T-helper 1 cell treated with Interleukin-12 subunit alpha and Interleukin-12 subunit beta and Interleukin-4 antibody, amounts not matched to agents 30 μg/mL and 1 μg/mL, for 36 hours (primary cell): Measurements from ENCODE around the gene CCDC106.

Experiments
- H3K27ac Mint-ChIP-seq: one replicate; pipeline ENCODE4 v1.8.0; 2021; ENCODE audit warnings: mild to moderate bottlenecking, mixed read lengths
- H3K27me3 Mint-ChIP-seq: one replicate; pipeline ENCODE4 v1.8.0; 2021; ENCODE audit warnings: low read depth, mixed read lengths
- H3K36me3 Mint-ChIP-seq: one replicate; pipeline ENCODE4 v1.8.0; 2021; ENCODE audit warnings: low read depth, mixed read lengths
- H3K4me1 Mint-ChIP-seq: one replicate; pipeline ENCODE4 v1.8.0; 2021; ENCODE audit warnings: low read depth, mixed read lengths
- H3K4me3 Mint-ChIP-seq: one replicate; pipeline ENCODE4 v1.8.0; 2021; ENCODE audit warnings: mild to moderate bottlenecking, moderate library complexity, mixed read lengths
- H3K9me3 Mint-ChIP-seq: one replicate; pipeline ENCODE4 v1.8.0; 2021; ENCODE audit warnings: mixed read lengths

Gene CCDC106

GRCh38 chr19:55648585-55649267 is 714 bp downstream of the CCDC106 start:
- Mint-ChIP-seq H3K9me3 (no peaks in the 10 kb centered on the region), H3K4me3 (peak overlapping the region; percentile 76), H3K27ac (peak overlapping the region; percentile 62), H3K36me3 (peaks cover 17% of the 10 kb centered on the region), H3K27me3 (no peaks in the 10 kb centered on the region), H3K4me1 (peaks cover 18% of the 10 kb centered on the region)

GRCh38 chr19:55649268-55650125 is 1.5 kb downstream of the CCDC106 start:
- Mint-ChIP-seq H3K4me1 (peaks cover 14% of the 10 kb centered on the region), H3K27ac (peak overlapping the region; percentile 34), H3K27me3 (no peaks in the 10 kb centered on the region), H3K36me3 (peaks cover 17% of the 10 kb centered on the region), H3K4me3 (peak overlapping the region; percentile 73), H3K9me3 (no peaks in the 10 kb centered on the region)

GRCh38 chr19:55650126-55650557 is 2.1 kb downstream of the CCDC106 start:
- Mint-ChIP-seq H3K27me3 (no peaks in the 10 kb centered on the region), H3K36me3 (peaks cover 17% of the 10 kb centered on the region), H3K4me1 (peaks cover 14% of the 10 kb centered on the region), H3K4me3 (peak overlapping the region; percentile 61), H3K27ac (peak overlapping the region; percentile 34), H3K9me3 (no peaks in the 10 kb centered on the region)

- H3K27me3 Mint-ChIP-seq, result no peaks in the 10 kb centered on the region
- H3K4me1 Mint-ChIP-seq, result peaks cover 12% of the 10 kb centered on the region
- H3K4me3 Mint-ChIP-seq, result peak overlapping the region; percentile 61
- peaks cover 16% of the 10 kb centered on the region for H3K36me3 Mint-ChIP-seq
- no peak overlapping the region for H3K27ac Mint-ChIP-seq
- H3K9me3 Mint-ChIP-seq, result no peaks in the 10 kb centered on the region
Observed at GRCh38 chr19:55650602-55651230, 2.7 kb downstream of the CCDC106 start.

DNA sequence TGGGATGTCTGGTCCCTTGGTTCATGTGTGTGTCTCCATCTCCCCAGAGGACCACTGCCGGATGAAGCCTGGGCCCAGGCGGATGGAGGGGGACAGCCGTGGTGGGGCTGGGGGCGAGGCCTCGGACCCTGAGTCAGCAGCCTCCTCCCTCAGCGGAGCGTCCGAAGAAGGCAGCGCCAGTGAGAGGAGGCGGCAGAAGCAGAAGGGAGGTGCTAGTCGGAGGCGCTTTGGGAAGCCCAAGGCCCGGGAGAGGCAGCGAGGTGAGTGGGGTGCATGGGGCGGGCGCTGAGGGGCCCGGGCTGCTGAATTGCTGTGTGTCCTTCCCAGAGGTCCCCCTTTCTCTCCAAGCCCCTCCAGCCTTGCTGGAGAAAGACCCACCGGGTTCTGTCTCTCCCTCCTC is 3.2 kb downstream of the CCDC106 start:
- H3K9me3 Mint-ChIP-seq, result no peaks in the 10 kb centered on the region
- no peaks in the 10 kb centered on the region for H3K27me3 Mint-ChIP-seq
- H3K27ac Mint-ChIP-seq, result no peak overlapping the region
- no peak overlapping the region for H3K4me3 Mint-ChIP-seq
- H3K36me3 Mint-ChIP-seq, result peaks cover 21% of the 10 kb centered on the region
- peaks cover 16% of the 10 kb centered on the region for H3K4me1 Mint-ChIP-seq

GRCh38 chr19:55652311-55653128 is 4.5 kb downstream of the CCDC106 start:
- peaks cover 20% of the 10 kb centered on the region for H3K4me1 Mint-ChIP-seq
- H3K4me3 Mint-ChIP-seq, result no peak overlapping the region
- peak overlapping the region; percentile 39 for H3K27ac Mint-ChIP-seq
- H3K27me3 Mint-ChIP-seq, result no peaks in the 10 kb centered on the region
- peaks cover 20% of the 10 kb centered on the region for H3K36me3 Mint-ChIP-seq
- H3K9me3 Mint-ChIP-seq, result no peaks in the 10 kb centered on the region

GRCh38 chr19:55653651-55654322 is 5.8 kb downstream of the CCDC106 start:
- H3K27ac Mint-ChIP-seq, result peak overlapping the region; percentile 94
- peaks cover 24% of the 10 kb centered on the region for H3K4me1 Mint-ChIP-seq
- H3K27me3 Mint-ChIP-seq, result no peaks in the 10 kb centered on the region
- peak overlapping the region; percentile 87 for H3K4me3 Mint-ChIP-seq
- H3K36me3 Mint-ChIP-seq, result peaks cover 22% of the 10 kb centered on the region
- no peaks in the 10 kb centered on the region for H3K9me3 Mint-ChIP-seq

DNA sequence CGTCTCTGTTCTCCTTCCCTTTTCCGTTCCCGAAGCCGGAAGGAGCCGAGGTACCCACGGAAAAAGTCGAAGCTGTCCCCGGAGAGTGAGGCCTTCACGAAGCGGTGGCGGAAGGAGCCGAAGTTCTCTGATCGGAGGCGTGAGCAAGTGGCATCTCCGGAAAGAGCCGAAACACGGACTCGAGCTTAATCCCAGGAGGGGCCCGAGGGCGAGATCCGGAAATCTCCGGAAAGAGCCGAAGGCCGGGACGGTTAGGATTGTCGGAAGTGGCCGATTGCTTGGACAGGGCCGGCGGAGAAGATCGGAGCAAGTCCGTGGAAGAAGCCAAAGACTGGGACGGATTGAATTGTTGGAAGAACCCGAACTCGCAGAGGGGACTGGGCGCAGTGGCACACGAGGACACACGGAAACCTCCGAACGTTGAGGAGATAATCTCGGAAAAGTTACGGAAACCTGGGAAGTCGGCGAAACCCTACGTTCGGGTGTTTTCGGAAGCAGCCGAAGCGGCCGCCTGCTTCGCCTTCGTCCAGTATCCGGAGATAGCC is 6.4 kb downstream of the CCDC106 start:
- Mint-ChIP-seq H3K27me3 (no peaks in the 10 kb centered on the region), H3K36me3 (peaks cover 23% of the 10 kb centered on the region), H3K27ac (peak overlapping the region; percentile 94), H3K4me1 (peaks cover 25% of the 10 kb centered on the region), H3K9me3 (no peaks in the 10 kb centered on the region), H3K4me3 (peak overlapping the region; percentile 87)

- peaks cover 24% of the 10 kb centered on the region for H3K4me1 Mint-ChIP-seq
Observed at GRCh38 chr19:55654868-55655647, 7.0 kb downstream of the CCDC106 start, which contains the start of gene U2AF2. TSS of gene U2AF2 (plus strand) at chr19:55655035. CDS start at chr19:55655105, 70 bp downstream.

DNA sequence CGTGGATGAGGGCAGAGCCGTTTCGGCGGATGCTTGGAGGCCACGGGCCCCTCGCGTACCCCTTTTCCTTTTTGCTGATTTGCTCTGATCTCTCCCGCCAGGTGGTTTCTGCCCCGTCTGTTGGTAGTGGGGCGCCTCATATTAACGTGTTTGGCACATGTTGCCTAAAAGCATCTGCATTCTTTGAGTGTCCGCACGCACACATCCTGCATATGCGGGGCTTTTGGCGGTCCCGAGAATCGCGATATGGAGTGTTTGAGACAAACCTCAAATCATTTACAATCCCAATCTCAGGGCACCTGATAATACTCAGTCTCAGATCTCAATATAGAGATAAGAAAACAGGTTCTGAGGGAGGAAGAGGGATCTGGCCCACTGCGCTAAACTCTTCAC is 7.6 kb downstream of the CCDC106 start:
- peak overlapping the region; percentile 96 for H3K27ac Mint-ChIP-seq
- peak overlapping the region; percentile 95 for H3K4me3 Mint-ChIP-seq
- H3K9me3 Mint-ChIP-seq, result no peaks in the 10 kb centered on the region
- no peaks in the 10 kb centered on the region for H3K27me3 Mint-ChIP-seq
- peaks cover 28% of the 10 kb centered on the region for H3K36me3 Mint-ChIP-seq
- peaks cover 24% of the 10 kb centered on the region for H3K4me1 Mint-ChIP-seq

More at GRCh38 chr19:55654868-55655647, 7.0 kb downstream of the CCDC106 start, which contains the start of gene U2AF2:
- H3K9me3 Mint-ChIP-seq, result no peaks in the 10 kb centered on the region
- no peaks in the 10 kb centered on the region for H3K27me3 Mint-ChIP-seq
- H3K36me3 Mint-ChIP-seq, result peaks cover 23% of the 10 kb centered on the region
- H3K4me3 Mint-ChIP-seq, result peak within 1 kb of the TSS; percentile 95
- H3K27ac Mint-ChIP-seq, result peak within 1 kb of the TSS; percentile 96

DNA sequence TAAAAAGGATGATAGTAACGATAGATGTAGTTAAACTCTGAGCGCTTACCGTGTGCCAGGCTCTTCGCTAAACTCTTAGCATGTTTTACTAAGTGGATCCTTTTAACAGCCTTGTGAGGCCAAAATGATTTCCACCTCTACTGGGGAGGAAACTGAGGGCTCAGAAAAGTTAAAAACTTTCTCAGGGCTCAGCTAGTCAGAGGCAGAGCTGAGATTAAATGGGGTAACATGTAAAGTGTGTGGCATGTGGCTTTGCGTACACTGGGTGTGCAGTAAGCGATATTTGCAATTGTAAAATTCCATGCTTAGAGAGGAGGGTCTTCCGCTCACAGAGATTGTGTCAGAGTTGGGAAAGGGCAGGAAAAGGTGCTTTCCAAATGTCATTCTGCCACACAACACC is 8.5 kb downstream of the CCDC106 start:
- Mint-ChIP-seq H3K4me3 (peak overlapping the region; percentile 95), H3K4me1 (peaks cover 22% of the 10 kb centered on the region), H3K27ac (peak overlapping the region; percentile 96), H3K27me3 (no peaks in the 10 kb centered on the region), H3K9me3 (no peaks in the 10 kb centered on the region), H3K36me3 (peaks cover 27% of the 10 kb centered on the region)

DNA sequence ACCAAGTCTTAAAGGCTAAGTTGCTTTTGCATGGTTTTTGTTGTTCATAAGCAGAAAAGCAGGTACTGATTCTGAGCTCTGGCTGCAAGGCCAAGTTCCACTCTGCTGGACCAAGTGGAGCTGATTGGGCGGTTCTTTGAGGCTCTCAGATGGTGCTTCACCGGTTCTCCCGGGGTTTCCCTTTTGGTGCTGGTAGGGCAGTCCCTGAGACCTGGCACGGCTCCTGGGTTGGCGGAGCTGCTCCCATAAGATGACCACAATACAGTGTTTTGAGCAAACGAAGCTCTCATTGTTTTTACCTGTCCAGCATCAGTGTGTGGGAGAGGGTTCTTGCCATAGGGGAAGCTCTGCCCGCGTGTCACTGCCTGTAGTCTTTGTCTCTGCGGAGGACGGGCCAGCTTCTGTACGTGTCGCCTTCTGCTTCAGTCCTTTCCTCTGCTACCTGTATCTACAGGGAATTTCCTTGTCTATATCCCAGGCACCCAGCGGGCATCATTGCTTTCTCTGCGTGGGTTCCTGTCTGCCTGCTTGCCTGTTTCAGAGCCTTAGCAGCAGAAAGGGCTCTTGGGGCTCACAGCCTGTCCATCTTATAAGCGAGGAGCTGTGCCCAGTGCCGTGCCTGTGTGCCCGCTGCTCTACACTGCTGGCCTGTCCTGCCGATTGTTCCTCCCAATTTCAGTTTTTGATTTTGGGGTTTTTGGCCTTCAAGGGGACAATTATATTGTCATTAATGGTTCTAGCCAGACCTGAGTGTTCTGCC is 9.2 kb downstream of the CCDC106 start:
- peaks cover 25% of the 10 kb centered on the region for H3K4me1 Mint-ChIP-seq
- H3K27ac Mint-ChIP-seq, result peak overlapping the region; percentile 57
- H3K4me3 Mint-ChIP-seq, result peak overlapping the region; percentile 95
- no peaks in the 10 kb centered on the region for H3K9me3 Mint-ChIP-seq
- H3K27me3 Mint-ChIP-seq, result no peaks in the 10 kb centered on the region
- peaks cover 31% of the 10 kb centered on the region for H3K36me3 Mint-ChIP-seq
